Nephron progenitor cell (in vitro differentiated cells): ENCODE measurements around the gene DOCK6.
A peak's percentile ranks its signal among the peaks of the same experiment; 100 is the strongest.
"Not testable (repeated sequence)": the region's sequence is repeated elsewhere in the genome, so short reads cannot be mapped to it uniquely, and the experiment has no call there.

ENCODE experiments used
- DNase-seq: peaks from one replicate; pipeline ENCODE4 v3.0.0; 2021
- H3K27ac Mint-ChIP-seq: 2 replicates; pipeline ENCODE4 v1.8.0; 2021; ENCODE audit warnings: mild to moderate bottlenecking, moderate library complexity, mixed read lengths
- H3K27me3 Mint-ChIP-seq: 2 replicates; pipeline ENCODE4 v1.8.0; 2021; ENCODE audit warnings: mild to moderate bottlenecking, low read depth, mixed read lengths; ENCODE audit not compliant: poor library complexity
- H3K36me3 Mint-ChIP-seq: 2 replicates; pipeline ENCODE4 v1.8.0; 2021; ENCODE audit warnings: low read depth, mixed read lengths
- H3K4me1 Mint-ChIP-seq: 2 replicates; pipeline ENCODE4 v1.8.0; 2021; ENCODE audit warnings: mixed read lengths
- H3K4me3 Mint-ChIP-seq: 2 replicates; pipeline ENCODE4 v1.8.0; 2021; ENCODE audit warnings: mild to moderate bottlenecking, moderate library complexity, mixed read lengths
- H3K9me3 Mint-ChIP-seq: 2 replicates; pipeline ENCODE4 v1.8.0; 2021; ENCODE audit warnings: mild to moderate bottlenecking, moderate library complexity, mixed read lengths
- TF ChIP-seq, protein P1 (sequence below): fragments of 200-600 bp; sonication (generic); IDR thresholded peaks from 2 replicates; pipeline ENCODE4 v1.5.0; 2021; ENCODE audit warnings: antibody characterized with exemption

The DOCK6 gene

DNA sequence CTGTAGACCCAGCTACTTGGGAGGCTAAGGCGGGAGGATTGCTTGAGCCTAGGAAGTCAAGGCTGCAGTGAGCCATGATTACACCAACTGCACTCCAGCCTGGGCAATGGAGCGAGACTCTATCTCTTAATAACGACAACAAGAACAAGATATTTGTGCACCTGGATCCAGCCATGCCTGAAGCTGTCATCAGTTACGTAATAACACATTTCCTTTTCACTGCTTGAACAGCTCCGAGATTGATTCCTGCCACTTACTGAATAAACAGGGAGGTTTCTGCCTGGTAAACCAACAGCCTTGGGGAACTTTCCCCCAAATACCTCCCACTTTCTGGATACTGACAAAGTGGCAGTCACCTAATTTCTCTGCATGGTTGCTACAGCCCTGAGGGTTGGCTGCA is 70.4 kb downstream of the DOCK6 start:
- no peak for DNase-seq
- peaks cover 20% of the 10 kb centered on the region for H3K36me3 Mint-ChIP-seq
- H3K9me3 Mint-ChIP-seq = no peaks in the 10 kb centered on the region
- TF ChIP-seq, protein P1, sequence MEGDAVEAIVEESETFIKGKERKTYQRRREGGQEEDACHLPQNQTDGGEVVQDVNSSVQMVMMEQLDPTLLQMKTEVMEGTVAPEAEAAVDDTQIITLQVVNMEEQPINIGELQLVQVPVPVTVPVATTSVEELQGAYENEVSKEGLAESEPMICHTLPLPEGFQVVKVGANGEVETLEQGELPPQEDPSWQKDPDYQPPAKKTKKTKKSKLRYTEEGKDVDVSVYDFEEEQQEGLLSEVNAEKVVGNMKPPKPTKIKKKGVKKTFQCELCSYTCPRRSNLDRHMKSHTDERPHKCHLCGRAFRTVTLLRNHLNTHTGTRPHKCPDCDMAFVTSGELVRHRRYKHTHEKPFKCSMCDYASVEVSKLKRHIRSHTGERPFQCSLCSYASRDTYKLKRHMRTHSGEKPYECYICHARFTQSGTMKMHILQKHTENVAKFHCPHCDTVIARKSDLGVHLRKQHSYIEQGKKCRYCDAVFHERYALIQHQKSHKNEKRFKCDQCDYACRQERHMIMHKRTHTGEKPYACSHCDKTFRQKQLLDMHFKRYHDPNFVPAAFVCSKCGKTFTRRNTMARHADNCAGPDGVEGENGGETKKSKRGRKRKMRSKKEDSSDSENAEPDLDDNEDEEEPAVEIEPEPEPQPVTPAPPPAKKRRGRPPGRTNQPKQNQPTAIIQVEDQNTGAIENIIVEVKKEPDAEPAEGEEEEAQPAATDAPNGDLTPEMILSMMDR = no peak
- no peak overlapping the region for H3K27ac Mint-ChIP-seq
- no peaks in the 10 kb centered on the region for H3K27me3 Mint-ChIP-seq
- peaks cover 11% of the 10 kb centered on the region for H3K4me1 Mint-ChIP-seq
- no peak overlapping the region for H3K4me3 Mint-ChIP-seq

DNA sequence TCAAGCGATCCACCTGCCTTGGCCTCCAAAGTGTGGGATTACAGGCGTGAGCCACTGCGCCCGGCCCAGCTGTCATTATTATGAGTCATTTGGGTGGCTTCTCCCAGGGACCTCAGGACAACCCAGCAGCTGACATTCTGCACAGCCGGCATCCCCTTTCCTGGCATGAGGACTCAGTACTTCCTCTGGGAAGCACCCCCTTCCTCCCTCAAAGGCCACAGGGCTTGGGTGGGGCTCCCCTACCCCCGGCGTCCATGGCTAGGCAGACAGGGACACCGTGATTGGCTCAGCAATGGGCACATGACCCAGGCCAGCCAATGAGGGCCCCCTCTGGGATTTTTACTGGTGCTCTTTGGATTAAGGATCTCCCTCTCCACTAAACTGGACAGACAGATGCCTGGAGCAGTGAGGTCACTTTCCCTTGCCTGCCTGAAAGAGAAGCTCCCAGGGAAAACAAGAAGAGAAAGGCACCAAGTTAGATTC is 71.0 kb downstream of the DOCK6 start:
- TF ChIP-seq, protein P1 = no peak
- H3K4me1 Mint-ChIP-seq = peaks cover 13% of the 10 kb centered on the region
- H3K9me3 Mint-ChIP-seq = no peaks in the 10 kb centered on the region
- no peak overlapping the region for H3K27ac Mint-ChIP-seq
- no peak overlapping the region for H3K4me3 Mint-ChIP-seq
- no peak for DNase-seq
- peaks cover 26% of the 10 kb centered on the region for H3K36me3 Mint-ChIP-seq
- H3K27me3 Mint-ChIP-seq = no peaks in the 10 kb centered on the region

DNA sequence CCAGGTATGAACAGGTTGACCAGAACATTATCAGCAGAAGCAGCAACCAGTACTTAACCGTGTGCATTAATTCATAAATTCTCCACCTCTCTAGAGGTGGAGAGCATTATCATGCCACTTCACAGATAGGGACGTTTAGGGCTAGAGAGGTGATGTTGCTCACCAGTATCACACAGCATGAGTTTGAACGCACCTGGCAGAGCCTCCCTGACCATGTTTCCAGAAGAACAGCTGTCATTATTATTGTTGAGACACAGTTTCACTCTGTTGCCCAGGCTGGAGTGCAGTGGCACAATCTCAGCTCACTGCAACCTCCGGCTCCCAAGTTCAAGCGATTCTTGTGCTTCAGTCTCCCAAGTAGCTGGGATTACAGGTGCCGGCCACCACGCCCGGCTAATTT is 71.8 kb downstream of the DOCK6 start:
- Mint-ChIP-seq H3K36me3 (peaks cover 34% of the 10 kb centered on the region), H3K27ac (no peak overlapping the region), H3K4me1 (peaks cover 15% of the 10 kb centered on the region), H3K9me3 (no peaks in the 10 kb centered on the region), H3K27me3 (no peaks in the 10 kb centered on the region), H3K4me3 (no peak overlapping the region)
- TF ChIP-seq, protein P1 = no peak
- no peak for DNase-seq

DNA sequence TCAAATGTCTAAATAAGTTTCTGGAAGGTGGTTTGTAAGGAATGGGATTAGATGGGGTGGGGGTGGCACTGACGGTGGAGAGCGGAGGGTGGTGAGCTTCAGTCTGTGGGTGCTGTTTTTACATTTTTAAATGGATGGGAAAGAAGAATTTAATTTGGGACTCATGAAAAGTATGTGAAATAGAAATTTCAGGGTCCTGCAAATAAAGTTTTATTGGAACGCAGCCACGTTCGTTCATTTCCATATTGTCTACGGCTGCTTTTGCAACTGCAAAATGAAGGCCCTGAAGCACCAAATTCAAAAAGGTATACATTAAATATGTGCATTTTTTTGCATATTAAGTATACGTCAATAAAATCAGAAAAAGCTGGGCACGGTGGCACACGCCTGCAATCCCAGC is 74.9 kb downstream of the DOCK6 start:
- peaks cover 6% of the 10 kb centered on the region for H3K9me3 Mint-ChIP-seq
- no peak for DNase-seq
- H3K4me3 Mint-ChIP-seq = no peak overlapping the region
- peaks cover 50% of the 10 kb centered on the region for H3K36me3 Mint-ChIP-seq
- TF ChIP-seq, protein P1 = no peak
- peak overlapping the region; percentile 10 for H3K27ac Mint-ChIP-seq
- no peaks in the 10 kb centered on the region for H3K27me3 Mint-ChIP-seq
- peaks cover 12% of the 10 kb centered on the region for H3K4me1 Mint-ChIP-seq

DNA sequence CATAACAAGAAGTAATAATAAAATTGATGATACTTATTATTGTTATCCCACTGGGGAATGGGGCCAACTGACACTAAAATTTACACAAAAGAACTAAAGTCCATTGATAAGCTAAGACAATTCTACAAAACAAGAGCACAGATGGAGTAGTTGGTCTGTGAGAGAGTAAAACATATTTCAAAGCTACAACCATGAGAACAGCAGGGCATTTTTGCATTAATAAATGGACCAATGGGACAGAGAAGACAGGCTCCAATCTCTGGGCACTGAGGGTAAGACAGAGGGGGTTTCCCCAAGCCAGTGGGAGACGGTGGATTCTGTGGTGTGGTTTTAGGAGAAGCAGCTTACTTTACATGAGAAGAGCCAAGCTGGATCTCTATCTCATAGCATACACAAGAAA is 79.3 kb downstream of the DOCK6 start:
- TF ChIP-seq, protein P1 = no peak
- no peak for DNase-seq
- Mint-ChIP-seq H3K27me3 (no peaks in the 10 kb centered on the region), H3K9me3 (peaks cover 6% of the 10 kb centered on the region), H3K36me3 (peaks cover 46% of the 10 kb centered on the region), H3K27ac (no peak overlapping the region), H3K4me3 (no peak overlapping the region), H3K4me1 (peaks cover 21% of the 10 kb centered on the region)

DNA sequence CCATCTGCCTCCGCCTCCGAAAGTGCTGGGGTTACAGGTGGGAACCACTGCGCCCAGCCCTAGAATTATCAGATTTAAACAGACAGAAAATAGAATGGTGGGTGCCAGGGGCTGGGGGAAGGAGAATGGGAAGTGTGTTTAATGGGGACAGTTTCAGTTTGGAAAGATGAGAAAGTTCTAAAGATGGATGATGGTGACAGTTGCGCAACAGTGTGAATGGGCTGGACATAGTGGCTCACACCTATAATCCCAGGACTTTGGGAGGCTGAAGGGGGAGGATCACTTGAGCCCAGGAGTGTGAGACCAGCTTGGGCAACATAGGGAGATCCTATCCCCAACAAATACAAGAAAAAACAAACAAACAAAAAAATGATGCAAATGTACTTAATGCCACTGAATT is 80.8 kb downstream of the DOCK6 start:
- TF ChIP-seq, protein P1 = no peak
- H3K27ac Mint-ChIP-seq = no peak overlapping the region

DNA sequence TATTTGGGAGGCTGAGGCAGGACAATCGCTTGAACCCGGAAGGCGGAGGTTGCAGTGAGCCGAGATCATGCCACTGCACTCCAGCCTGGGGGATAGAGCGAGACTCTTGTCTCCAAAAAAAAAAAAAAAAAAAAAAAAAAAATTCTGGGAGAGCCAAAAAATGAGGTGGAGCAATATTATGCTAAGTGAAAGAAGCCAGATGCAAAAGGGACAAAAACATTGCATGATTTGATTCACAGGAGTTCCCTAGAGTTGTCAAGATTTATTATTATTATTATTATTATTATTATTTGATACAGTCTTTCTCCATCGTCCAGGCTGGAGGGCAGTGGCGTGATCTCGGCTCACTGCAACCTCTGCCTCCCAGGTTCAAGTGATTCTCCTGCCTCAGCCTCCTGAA is 81.3 kb downstream of the DOCK6 start:
- Mint-ChIP-seq H3K36me3 (peaks cover 41% of the 10 kb centered on the region), H3K4me1 (peaks cover 17% of the 10 kb centered on the region)
- not testable (repeated sequence) for H3K27ac Mint-ChIP-seq, H3K9me3 Mint-ChIP-seq, H3K4me3 Mint-ChIP-seq, H3K27me3 Mint-ChIP-seq, DNase-seq

More for the DNA sequence above, 80.8 kb downstream of the DOCK6 start:
- Mint-ChIP-seq H3K4me3 (no peak overlapping the region), H3K9me3 (peaks cover 6% of the 10 kb centered on the region), H3K36me3 (peaks cover 41% of the 10 kb centered on the region), H3K27me3 (no peaks in the 10 kb centered on the region), H3K4me1 (peaks cover 22% of the 10 kb centered on the region)
- DNase-seq = no peak
